ENCODE data around the gene NRF1.

The NRF1 gene

GRCh38 chr7:129754406-129754805 is 142.9 kb downstream of the NRF1 start:
- H3K4me3 ChIP-seq (ENCODE audit: low read depth, low read length): no peak overlapping the region
- TF ChIP-seq CTCF (IDR thresholded peaks at IDR 0.05; ENCODE audit: insufficient read depth, low read depth, low read length, missing control alignments): no peak
- no peak for DNase-seq (ENCODE audit: low read depth)

GRCh38 chr7:129757991-129758390 is 146.5 kb downstream of the NRF1 start:
- TF ChIP-seq CTCF (IDR thresholded peaks at IDR 0.05; ENCODE audit: insufficient read depth, low read depth, low read length, missing control alignments): no peak
- H3K4me3 ChIP-seq (ENCODE audit: low read depth, low read length): no peak overlapping the region

GRCh38 chr7:129762387-129762969 is 151.0 kb downstream of the NRF1 start:
- TF ChIP-seq CTCF (IDR thresholded peaks at IDR 0.05; ENCODE audit: insufficient read depth, low read depth, low read length, missing control alignments): no peak
- H3K4me3 ChIP-seq (ENCODE audit: low read depth, low read length): no peak overlapping the region
- DNase-seq (ENCODE audit: low read depth): no peak

More at GRCh38 chr7:129757991-129758390, 146.5 kb downstream of the NRF1 start:
- no peak for DNase-seq (ENCODE audit: low read depth)

- no peak overlapping the region for H3K4me3 ChIP-seq (ENCODE audit: low read depth, low read length)
- no peak for DNase-seq (ENCODE audit: low read depth)
- no peak for TF ChIP-seq CTCF (IDR thresholded peaks at IDR 0.05; ENCODE audit: insufficient read depth, low read depth, low read length, missing control alignments)
These were observed 152.9 kb downstream of the NRF1 start for GRCh38 chr7:129764247-129765084.

DNA sequence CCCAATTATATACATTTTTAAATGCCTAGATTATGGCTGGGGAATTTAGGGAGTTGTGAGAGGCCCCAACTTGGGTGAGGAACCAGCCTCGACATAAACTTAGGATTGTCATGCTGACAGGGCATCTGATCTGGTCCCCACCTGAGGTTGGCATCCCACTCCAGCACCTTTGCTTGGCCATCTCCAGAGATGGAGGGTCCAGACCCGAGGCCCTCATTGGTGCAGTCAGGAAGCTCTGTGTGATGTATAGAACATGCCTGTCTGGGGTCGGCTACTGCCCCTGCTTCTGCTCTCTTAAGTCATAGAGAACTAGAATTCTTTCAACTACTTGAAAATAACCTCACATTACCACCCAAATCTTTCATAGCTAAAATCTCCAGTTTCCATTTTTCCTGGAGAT is 153.8 kb downstream of the NRF1 start:
- TF ChIP-seq CTCF (IDR thresholded peaks at IDR 0.05; ENCODE audit: insufficient read depth, low read depth, low read length, missing control alignments): no peak
- DNase-seq (ENCODE audit: low read depth): no peak
- H3K4me3 ChIP-seq (ENCODE audit: low read depth, low read length): no peak overlapping the region

GRCh38 chr7:129767120-129768015 is 155.8 kb downstream of the NRF1 start:
- no peak for DNase-seq (ENCODE audit: low read depth)
- no peak overlapping the region for H3K4me3 ChIP-seq (ENCODE audit: low read depth, low read length)
- TF ChIP-seq CTCF (IDR thresholded peaks at IDR 0.05; ENCODE audit: insufficient read depth, low read depth, low read length, missing control alignments): no peak
